Raji (cell line): Measurements from ENCODE around the gene TMPRSS13.

Source experiments
- POLR2A ChIP-seq: IDR thresholded peaks from 2 replicates; pipeline ENCODE4 v1.6.1; 2011; ENCODE audit warnings: low read depth, low read length, control low read depth; ENCODE audit not compliant: insufficient read depth

TMPRSS13 gene

GRCh38 chr11:117958949-117959348 is 29.7 kb upstream of the TMPRSS13 start:
- TF ChIP-seq POLR2A = no peak

DNA sequence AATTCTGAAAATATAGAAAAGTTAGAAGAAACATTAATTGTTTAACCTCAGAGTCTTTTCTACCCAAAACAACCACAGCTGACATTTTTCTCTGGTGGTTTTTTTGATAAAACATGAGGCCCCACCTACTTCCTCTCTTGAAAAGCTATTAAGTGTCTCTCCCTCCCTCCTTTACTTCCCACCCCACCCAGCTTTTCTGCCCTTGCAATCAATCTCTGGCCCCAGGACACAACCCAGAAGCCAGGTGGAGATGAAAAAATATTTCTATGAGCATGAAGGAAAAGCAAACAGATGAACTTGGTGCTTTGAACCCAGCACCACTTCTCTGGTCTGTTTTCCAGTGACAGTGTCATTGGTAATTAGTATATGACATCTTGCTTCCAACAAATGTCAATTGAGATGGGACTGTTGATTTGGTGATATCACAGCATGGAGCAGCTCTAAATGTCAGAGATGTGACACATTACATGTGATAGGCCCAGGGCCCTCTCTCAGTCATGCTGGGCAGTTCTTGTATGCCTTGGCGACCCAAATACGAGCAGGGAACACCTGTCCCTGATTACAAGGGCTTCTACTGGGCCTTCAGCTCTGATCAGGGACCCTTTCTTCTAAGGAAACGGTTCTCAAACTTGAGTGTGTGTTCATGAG is 23.9 kb upstream of the TMPRSS13 start:
- no peak for TF ChIP-seq POLR2A

GRCh38 chr11:117950993-117951961 is 22.1 kb upstream of the TMPRSS13 start:
- no peak for TF ChIP-seq POLR2A

DNA sequence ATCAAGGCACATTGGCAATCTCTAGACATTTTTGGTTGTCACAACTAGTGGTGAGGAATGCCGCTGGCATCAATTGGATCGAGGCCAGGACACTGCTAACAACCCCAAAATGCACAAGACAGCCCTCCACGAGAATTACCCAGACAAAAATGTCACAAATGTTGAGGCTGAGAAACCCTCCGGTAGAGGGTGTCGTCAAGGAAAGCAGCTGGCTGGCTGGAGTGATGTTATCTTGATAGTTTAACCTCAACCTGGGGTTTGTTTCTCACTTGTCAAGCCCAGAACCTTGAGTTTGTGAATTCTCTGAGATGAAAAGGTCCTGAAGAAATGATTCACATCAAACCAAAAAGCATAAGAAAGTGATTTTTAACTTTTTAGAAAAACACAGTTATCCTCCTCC is 21.1 kb upstream of the TMPRSS13 start:
- no peak for TF ChIP-seq POLR2A

- TF ChIP-seq POLR2A = no peak
Observed at GRCh38 chr11:117949062-117949461, 19.9 kb upstream of the TMPRSS13 start.

- no peak for TF ChIP-seq POLR2A
Observed at GRCh38 chr11:117946842-117947526, 17.8 kb upstream of the TMPRSS13 start.

GRCh38 chr11:117946156-117946841 is 17.1 kb upstream of the TMPRSS13 start:
- TF ChIP-seq POLR2A = no peak

DNA sequence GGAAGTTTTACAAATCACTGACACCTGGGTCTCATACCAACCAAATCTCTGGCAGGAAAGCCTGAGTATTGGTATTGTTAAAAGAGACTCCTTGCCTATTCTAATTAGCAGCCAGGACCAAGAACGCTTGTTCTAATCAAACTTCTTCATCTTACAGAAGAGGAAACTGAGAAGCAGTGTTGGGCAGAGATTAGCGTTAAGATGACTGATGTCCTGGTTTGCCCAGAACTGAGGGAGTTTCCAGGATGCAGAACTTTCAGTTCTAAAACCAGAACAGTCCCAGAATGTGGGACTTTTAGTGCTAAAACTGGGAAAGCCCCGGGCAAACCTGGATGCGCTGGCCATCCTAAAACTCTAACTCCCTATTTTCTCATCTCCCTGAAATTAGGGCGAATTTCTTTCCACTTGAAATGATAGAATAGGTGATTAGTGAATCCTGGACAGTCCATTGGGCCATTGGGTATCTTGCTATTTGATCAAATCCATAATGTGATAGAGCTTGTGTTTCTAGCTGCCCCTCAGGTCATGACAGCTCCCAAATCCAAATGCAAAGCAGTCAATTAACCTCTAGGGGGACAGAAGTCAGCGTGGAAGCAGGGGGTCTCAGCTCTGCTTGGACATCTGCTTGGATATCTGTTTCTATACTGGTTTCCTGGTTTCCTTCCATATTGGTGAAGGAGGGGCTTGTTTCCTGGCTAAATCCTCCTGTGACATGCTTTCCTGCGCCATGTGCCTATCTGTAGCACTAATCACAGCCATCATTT is 16.0 kb upstream of the TMPRSS13 start:
- no peak for TF ChIP-seq POLR2A

GRCh38 chr11:117944554-117944953 is 15.4 kb upstream of the TMPRSS13 start:
- no peak for TF ChIP-seq POLR2A

DNA sequence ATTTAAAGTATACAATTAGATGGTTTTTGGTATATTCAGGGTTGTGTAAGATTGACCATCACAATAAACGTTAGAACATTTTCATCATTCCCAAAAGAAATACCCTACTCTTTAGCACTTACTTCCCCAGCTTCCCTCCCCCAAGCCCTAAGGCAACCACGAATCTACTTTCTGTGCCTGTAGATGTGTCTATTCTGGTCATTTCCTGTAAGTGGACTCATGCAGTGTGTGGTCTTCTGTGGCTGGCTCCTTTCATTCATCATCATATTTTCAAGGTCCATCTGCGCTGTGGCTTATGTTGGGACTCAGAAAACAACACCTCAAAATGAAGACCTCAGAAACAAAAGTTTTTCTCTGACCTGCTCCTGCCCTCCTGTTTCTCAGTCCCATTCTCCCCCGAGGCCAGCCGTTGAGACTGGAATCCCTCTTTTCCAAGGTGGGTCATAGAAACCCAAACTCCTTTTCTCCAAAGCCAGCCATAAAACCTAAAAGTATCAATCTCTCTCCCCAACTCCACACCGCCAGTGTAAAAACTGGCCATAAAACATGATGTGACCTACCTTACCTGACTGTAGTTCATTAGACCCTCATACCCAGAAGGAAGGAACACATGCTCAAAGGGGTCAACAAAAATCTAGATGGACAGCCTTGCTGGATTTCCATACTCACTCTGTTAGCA is 12.9 kb upstream of the TMPRSS13 start:
- TF ChIP-seq POLR2A = no peak

- TF ChIP-seq POLR2A = no peak
Observed at GRCh38 chr11:117941163-117941707, 12.0 kb upstream of the TMPRSS13 start.

GRCh38 chr11:117940736-117941135 is 11.5 kb upstream of the TMPRSS13 start:
- TF ChIP-seq POLR2A = no peak

GRCh38 chr11:117936973-117937372 is 7.8 kb upstream of the TMPRSS13 start:
- TF ChIP-seq POLR2A = no peak
